Measurements from ENCODE around the gene GPR15LG.

The GPR15LG gene

DNA sequence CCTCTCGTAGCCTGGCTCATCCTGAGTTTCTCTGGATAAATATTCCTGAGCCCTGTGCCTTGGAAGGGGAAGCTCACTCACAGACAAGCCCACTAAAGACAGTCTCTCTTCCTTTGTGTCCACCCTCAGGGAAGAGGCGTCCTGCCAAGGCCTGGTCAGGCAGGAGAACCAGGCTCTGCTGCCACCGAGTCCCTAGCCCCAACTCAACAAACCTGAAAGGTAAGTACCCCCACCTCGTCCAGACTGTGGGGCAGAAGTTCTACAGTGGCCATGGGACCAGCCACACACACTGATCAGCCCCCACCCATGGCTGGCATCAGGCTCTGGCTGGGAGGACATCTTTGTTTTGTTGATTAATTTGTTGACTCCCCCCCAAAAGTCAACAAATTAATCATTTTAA, 2.8 kb downstream of the GPR15LG start:
- POLR2A ChIA-PET, result no interaction called here
- TF ChIP-seq ZIC2 (tag by site-specific recombination; IDR thresholded peaks at IDR 0.05) (no peak), ZFP3 (tag by site-specific recombination; IDR thresholded peaks at IDR 0.05; ENCODE audit: low read depth) (no peak)
- TF ChIP-seq, protein P1, sequence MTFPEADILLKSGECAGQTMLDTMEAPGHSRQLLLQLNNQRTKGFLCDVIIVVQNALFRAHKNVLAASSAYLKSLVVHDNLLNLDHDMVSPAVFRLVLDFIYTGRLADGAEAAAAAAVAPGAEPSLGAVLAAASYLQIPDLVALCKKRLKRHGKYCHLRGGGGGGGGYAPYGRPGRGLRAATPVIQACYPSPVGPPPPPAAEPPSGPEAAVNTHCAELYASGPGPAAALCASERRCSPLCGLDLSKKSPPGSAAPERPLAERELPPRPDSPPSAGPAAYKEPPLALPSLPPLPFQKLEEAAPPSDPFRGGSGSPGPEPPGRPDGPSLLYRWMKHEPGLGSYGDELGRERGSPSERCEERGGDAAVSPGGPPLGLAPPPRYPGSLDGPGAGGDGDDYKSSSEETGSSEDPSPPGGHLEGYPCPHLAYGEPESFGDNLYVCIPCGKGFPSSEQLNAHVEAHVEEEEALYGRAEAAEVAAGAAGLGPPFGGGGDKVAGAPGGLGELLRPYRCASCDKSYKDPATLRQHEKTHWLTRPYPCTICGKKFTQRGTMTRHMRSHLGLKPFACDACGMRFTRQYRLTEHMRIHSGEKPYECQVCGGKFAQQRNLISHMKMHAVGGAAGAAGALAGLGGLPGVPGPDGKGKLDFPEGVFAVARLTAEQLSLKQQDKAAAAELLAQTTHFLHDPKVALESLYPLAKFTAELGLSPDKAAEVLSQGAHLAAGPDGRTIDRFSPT (tag by site-specific recombination; IDR thresholded peaks at IDR 0.05), result no peak
- Histone ChIP-seq H3K27ac (ENCODE audit: extremely low read depth, low read depth, low read length) (no peak overlapping the region), H3K4me3 (ENCODE audit: low read depth, low read length) (no peak overlapping the region), H3K36me3 (ENCODE audit: control insufficient read depth in 2 of 2, insufficient read depth in 1 of 2, low read length in 2 of 2) (no peaks in the 10 kb centered on the region), H3K9me3 (ENCODE audit: control insufficient read depth, insufficient read depth, low read depth, low read length) (no peaks in the 10 kb centered on the region), H3K4me1 (ENCODE audit: control insufficient read depth, insufficient read depth, low read length) (no peaks in the 10 kb centered on the region)
- CTCF ChIA-PET, result interaction anchor here (0.7 kb wide), 1 partner anchor 63 kb away, joined by 3 read pairs; no protein-coding TSS in a partner anchor

DNA sequence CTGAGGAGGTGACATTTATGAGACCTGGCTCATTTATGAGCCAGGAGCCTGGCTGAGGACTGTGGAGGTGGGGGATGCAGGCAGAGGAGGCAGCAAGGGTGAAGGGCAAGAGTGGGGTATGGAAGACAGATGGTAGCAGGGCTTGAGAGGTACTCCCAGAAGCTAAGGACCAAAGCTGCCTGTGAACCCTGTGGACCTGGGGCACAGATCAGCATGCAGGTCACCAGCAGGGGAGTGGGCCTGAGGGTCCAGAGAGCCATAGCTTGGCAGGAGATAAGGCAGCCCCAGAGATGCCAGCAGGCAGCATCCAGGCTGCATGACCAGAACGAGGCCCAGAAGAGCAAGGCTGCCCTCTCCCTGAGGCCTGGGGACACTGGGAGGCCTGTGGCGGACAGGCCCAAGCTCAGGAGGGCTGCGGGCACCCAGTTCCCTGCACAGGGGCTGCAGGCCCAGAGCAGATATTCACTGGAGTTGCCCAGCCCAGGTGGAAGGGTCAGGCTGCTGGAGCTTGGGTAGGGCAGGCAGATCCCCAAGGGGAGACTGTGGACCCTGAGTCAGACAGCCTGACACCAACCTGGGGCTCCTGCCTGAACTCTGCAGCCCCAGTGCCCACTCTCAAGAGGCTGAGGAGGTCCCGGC, 3.4 kb downstream of the GPR15LG start:
- Histone ChIP-seq H3K4me1 (ENCODE audit: control insufficient read depth, insufficient read depth, low read length) (no peaks in the 10 kb centered on the region), H3K9me3 (ENCODE audit: control insufficient read depth, insufficient read depth, low read depth, low read length) (no peaks in the 10 kb centered on the region), H3K36me3 (ENCODE audit: control insufficient read depth in 2 of 2, insufficient read depth in 1 of 2, low read length in 2 of 2) (no peaks in the 10 kb centered on the region), H3K27ac (ENCODE audit: extremely low read depth, low read depth, low read length) (no peak overlapping the region), H3K4me3 (ENCODE audit: low read depth, low read length) (no peak overlapping the region)
- TF ChIP-seq ZNF341 (tag by site-specific recombination; IDR thresholded peaks at IDR 0.05; ENCODE audit: low read depth) (no peak), ZNF18 (tag by site-specific recombination; IDR thresholded peaks at IDR 0.05) (no peak), ZNF433 (tag by site-specific recombination; IDR thresholded peaks at IDR 0.05; ENCODE audit: low read depth) (no peak), ZNF76 (tag by site-specific recombination; IDR thresholded peaks at IDR 0.05; ENCODE audit: borderline replicate concordance, low read depth) (no peak), ZFHX2 (tag by site-specific recombination; conservative IDR thresholded peaks at IDR 0.05) (0 out of 2 replicates have a peak, but pooled peaks have one; percentile 13), EGR2 (tag by site-specific recombination; IDR thresholded peaks at IDR 0.05; ENCODE audit: low read depth) (peak; percentile 44; the same call in 1 of the 2 replicates)
- TF ChIP-seq, protein P2, sequence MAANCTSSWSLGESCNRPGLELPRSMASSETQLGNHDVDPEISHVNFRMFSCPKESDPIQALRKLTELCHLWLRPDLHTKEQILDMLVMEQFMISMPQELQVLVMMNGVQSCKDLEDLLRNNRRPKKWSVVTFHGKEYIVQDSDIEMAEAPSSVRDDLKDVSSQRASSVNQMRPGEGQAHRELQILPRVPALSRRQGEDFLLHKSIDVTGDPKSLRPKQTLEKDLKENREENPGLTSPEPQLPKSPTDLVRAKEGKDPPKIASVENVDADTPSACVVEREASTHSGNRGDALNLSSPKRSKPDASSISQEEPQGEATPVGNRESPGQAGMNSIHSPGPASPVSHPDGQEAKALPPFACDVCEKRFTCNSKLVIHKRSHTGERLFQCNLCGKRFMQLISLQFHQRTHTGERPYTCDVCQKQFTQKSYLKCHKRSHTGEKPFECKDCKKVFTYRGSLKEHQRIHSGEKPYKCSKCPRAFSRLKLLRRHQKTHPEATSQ (tag by site-specific recombination; IDR thresholded peaks at IDR 0.05), result no peak
- POLR2A ChIA-PET, result no interaction called here
- CTCF ChIA-PET, result no interaction called here

GRCh38 chr10:84177541-84178141, 4.0 kb downstream of the GPR15LG start:
- TF ChIP-seq ZNF677 (tag by site-specific recombination; IDR thresholded peaks at IDR 0.05) (no peak), EGR2 (tag by site-specific recombination; IDR thresholded peaks at IDR 0.05; ENCODE audit: low read depth) (0 out of 2 replicates have a peak, but pooled peaks have one; percentile 14)
- Histone ChIP-seq H3K27ac (ENCODE audit: extremely low read depth, low read depth, low read length) (no peak overlapping the region), H3K4me3 (ENCODE audit: low read depth, low read length) (no peak overlapping the region), H3K36me3 (ENCODE audit: control insufficient read depth in 2 of 2, insufficient read depth in 1 of 2, low read length in 2 of 2) (no peaks in the 10 kb centered on the region), H3K4me1 (ENCODE audit: control insufficient read depth, insufficient read depth, low read length) (no peaks in the 10 kb centered on the region), H3K9me3 (ENCODE audit: control insufficient read depth, insufficient read depth, low read depth, low read length) (no peaks in the 10 kb centered on the region)
- POLR2A ChIA-PET, result no interaction called here
- CTCF ChIA-PET, result no interaction called here

DNA sequence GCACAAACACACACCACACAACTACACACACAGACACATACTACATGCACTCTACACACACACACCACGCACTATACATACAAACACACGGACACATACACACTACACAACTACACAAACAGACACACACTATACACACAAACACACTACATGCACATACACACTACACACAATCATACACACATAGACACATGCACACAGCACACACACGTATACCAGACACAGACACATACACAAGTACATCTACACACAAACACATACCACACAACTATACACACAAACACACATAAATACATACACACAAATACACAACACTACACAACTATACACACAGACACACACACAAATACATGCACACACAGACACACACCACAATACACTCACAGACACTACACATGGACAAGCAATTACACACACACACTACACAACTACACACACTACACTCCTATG, 4.6 kb downstream of the GPR15LG start:
- H3K9me3 ChIP-seq (ENCODE audit: control insufficient read depth, insufficient read depth, low read depth, low read length), result no peaks in the 10 kb centered on the region
- no peak for TF ChIP-seq ZBTB7A (tag by site-specific recombination; IDR thresholded peaks at IDR 0.05; ENCODE audit: low read depth)
- TF ChIP-seq ZNF777 (tag by site-specific recombination; IDR thresholded peaks at IDR 0.05; ENCODE audit: borderline replicate concordance), result no peak
- H3K4me3 ChIP-seq (ENCODE audit: low read depth, low read length), result no peak overlapping the region
- H3K4me1 ChIP-seq (ENCODE audit: control insufficient read depth, insufficient read depth, low read length), result no peaks in the 10 kb centered on the region
- H3K36me3 ChIP-seq (ENCODE audit: control insufficient read depth in 2 of 2, insufficient read depth in 1 of 2, low read length in 2 of 2), result no peaks in the 10 kb centered on the region
- ChIA-PET CTCF (no interaction called here), POLR2A (no interaction called here)
- no peak overlapping the region for H3K27ac ChIP-seq (ENCODE audit: extremely low read depth, low read depth, low read length)

All from HEK293 (cell line).